SU-DHL-6 (cell line): Measurements from ENCODE around the gene ARHGAP8.
"Not testable (repeated sequence)": the region's sequence is repeated elsewhere in the genome, so short reads cannot be mapped to it uniquely, and the experiment has no call there.

Experiments
- H2AFZ ChIP-seq: fragments of 200-600 bp; sonication (generic); 2 replicates; pipeline ENCODE4 v1.6.1; 2014; ENCODE audit warnings: low read depth, mild to moderate bottlenecking, moderate library complexity, mixed read lengths, antibody characterized with exemption, low read length; ENCODE audit not compliant: severe bottlenecking
- H3F3A ChIP-seq: fragments of 200-600 bp; shearing (Covaris generic); 2 replicates; pipeline ENCODE4 v1.6.0; 2016; ENCODE audit warnings: antibody characterized with exemption, mild to moderate bottlenecking; ENCODE audit not compliant: insufficient read depth
- H3K27ac ChIP-seq: fragments of 200-600 bp; sonication (generic); 2 replicates; pipeline ENCODE4 v1.5.1; 2016; ENCODE audit warnings: low read depth, mild to moderate bottlenecking, low read length, moderate library complexity, mixed read lengths
- H3K27me3 ChIP-seq: fragments of 200-600 bp; sonication (generic), shearing (Covaris generic); 2 replicates; pipeline ENCODE4 v1.6.0; 2014; ENCODE audit warnings: mild to moderate bottlenecking, low read length
- H3K36me3 ChIP-seq: fragments of 200-600 bp; sonication (generic); 2 replicates; pipeline ENCODE4 v1.6.1; 2014; ENCODE audit warnings: mild to moderate bottlenecking, low read length, mixed read lengths
- H3K4me2 ChIP-seq: fragments of 300-600, 200-600 bp; shearing (Covaris generic), sonication (generic); 2 replicates; pipeline ENCODE4 v1.6.0; 2014; ENCODE audit warnings: low read length, low read depth, mild to moderate bottlenecking; ENCODE audit not compliant: poor library complexity, severe bottlenecking
- H3K4me3 ChIP-seq: fragments of 200-600 bp; sonication (generic); 2 replicates; pipeline ENCODE4 v1.5.1; 2014; ENCODE audit warnings: antibody characterized with exemption, low read length, mild to moderate bottlenecking, mixed read lengths; ENCODE audit not compliant: insufficient read depth, poor library complexity, severe bottlenecking
- H3K79me2 ChIP-seq: fragments of 200-600 bp; sonication (generic); 2 replicates; pipeline ENCODE4 v1.6.1; 2014; ENCODE audit warnings: mild to moderate bottlenecking, low read length, moderate library complexity; ENCODE audit not compliant: insufficient read depth
- H3K9ac ChIP-seq: fragments of 200-600 bp; sonication (generic); 2 replicates; pipeline ENCODE4 v1.7.0; 2014; ENCODE audit warnings: mild to moderate bottlenecking, low read length
- H3K9me2 ChIP-seq: fragments of 200-600 bp; sonication (generic); replicated peaks from 2 replicates; pipeline ENCODE4 v1.6.1; 2014; ENCODE audit warnings: low read length; ENCODE audit not compliant: insufficient read depth
- H3K9me3 ChIP-seq: fragments of 200-600 bp; sonication (generic); 2 replicates; pipeline ENCODE4 v1.6.1; 2014; ENCODE audit warnings: low read length, mixed read lengths; ENCODE audit not compliant: insufficient read depth
- H4K20me1 ChIP-seq: fragments of 200-600 bp; sonication (generic); 2 replicates; pipeline ENCODE4 v1.6.1; 2014; ENCODE audit warnings: low read depth, mild to moderate bottlenecking, antibody characterized with exemption, low read length, moderate library complexity, mixed read lengths
- CTCF ChIP-seq: fragments of 200-600 bp; sonication (generic); IDR thresholded peaks from one replicate; pipeline ENCODE4 v1.5.1; 2017; ENCODE audit warnings: antibody characterized with exemption, mild to moderate bottlenecking, low read length, moderate library complexity; ENCODE audit not compliant: insufficient read depth, poor library complexity, severe bottlenecking
- EZH2phosphoT487 ChIP-seq: fragments of 200-600 bp; sonication (generic), shearing (Covaris generic); conservative IDR thresholded peaks from 2 replicates; pipeline ENCODE4 v1.6.1; 2018; ENCODE audit warnings: mild to moderate bottlenecking, antibody characterized with exemption, low read length, moderate library complexity, mixed read lengths

Gene ARHGAP8

GRCh38 chr22:44799077-44799945 lies 46.9 kb downstream of the ARHGAP8 start:
- no peaks in the 10 kb centered on the region for H3F3A ChIP-seq
- no peak overlapping the region for H3K4me2 ChIP-seq
- H3K9me2 ChIP-seq, result no peaks in the 10 kb centered on the region
- H3K27ac ChIP-seq, result no peak overlapping the region
- no peaks in the 10 kb centered on the region for H3K27me3 ChIP-seq
- no peaks in the 10 kb centered on the region for H3K36me3 ChIP-seq
- no peak overlapping the region for H3K4me3 ChIP-seq
- TF ChIP-seq EZH2phosphoT487, result no peak
- no peak for TF ChIP-seq CTCF
- H3K9ac ChIP-seq, result no peak overlapping the region
- no peak overlapping the region for H2AFZ ChIP-seq
- H4K20me1 ChIP-seq, result no peaks in the 10 kb centered on the region
- H3K79me2 ChIP-seq, result no peaks in the 10 kb centered on the region
- H3K9me3 ChIP-seq, result no peaks in the 10 kb centered on the region

GRCh38 chr22:44799946-44800634 lies 47.7 kb downstream of the ARHGAP8 start:
- H3F3A ChIP-seq, H3K27ac ChIP-seq, H3K4me2 ChIP-seq, H3K9me2 ChIP-seq, H3K9ac ChIP-seq, H3K27me3 ChIP-seq, H3K9me3 ChIP-seq, H3K36me3 ChIP-seq, H2AFZ ChIP-seq, H3K79me2 ChIP-seq, H3K4me3 ChIP-seq, H4K20me1 ChIP-seq: not testable (repeated sequence)

- no peak overlapping the region for H3K4me2 ChIP-seq
- H3K9ac ChIP-seq, result no peak overlapping the region
- H3K4me3 ChIP-seq, result no peak overlapping the region
- no peaks in the 10 kb centered on the region for H3K36me3 ChIP-seq
- no peaks in the 10 kb centered on the region for H4K20me1 ChIP-seq
- H3K79me2 ChIP-seq, result no peaks in the 10 kb centered on the region
- H2AFZ ChIP-seq, result no peak overlapping the region
- no peak overlapping the region for H3K27ac ChIP-seq
- TF ChIP-seq EZH2phosphoT487 (no peak), CTCF (no peak)
- H3F3A ChIP-seq, result no peaks in the 10 kb centered on the region
- H3K27me3 ChIP-seq, result no peaks in the 10 kb centered on the region
- H3K9me3 ChIP-seq, result no peaks in the 10 kb centered on the region
- no peaks in the 10 kb centered on the region for H3K9me2 ChIP-seq
Measured at GRCh38 chr22:44801476-44801875, 49.1 kb downstream of the ARHGAP8 start.
